BLaER1 treated with 17β-estradiol and CSF1 and Interleukin-3, amounts not matched to agents 10 nM and 100 nM (cell line): ENCODE results near the gene ZNF622.

Experiments
- H3K27ac ChIP-seq, 11 experiments: shearing (Covaris generic); formaldehyde crosslinking; 2 replicates each; pipeline ENCODE4 v1.8.1; 2022
- H3K27me3 ChIP-seq, 11 experiments: shearing (Covaris generic); formaldehyde crosslinking; 2 replicates each; pipeline ENCODE4 v1.8.1; 2022
- H3K36me3 ChIP-seq, 11 experiments: shearing (Covaris generic); formaldehyde crosslinking; 2 replicates each; pipeline ENCODE4 v1.8.1; 2022
- H3K4me1 ChIP-seq, 10 experiments: shearing (Covaris generic); formaldehyde crosslinking; 2 replicates each; pipeline ENCODE4 v1.8.1; 2022
- H3K4me2 ChIP-seq, 11 experiments: shearing (Covaris generic); formaldehyde crosslinking; 2 replicates each; pipeline ENCODE4 v1.8.1; 2022
- H3K4me3 ChIP-seq, 10 experiments: shearing (Covaris generic); formaldehyde crosslinking; 2 replicates each; pipeline ENCODE4 v1.8.1; 2022
- H3K9ac ChIP-seq, 11 experiments: shearing (Covaris generic); formaldehyde crosslinking; 2 replicates each; pipeline ENCODE4 v1.8.1; 2022
- H3K9me3 ChIP-seq, 11 experiments: shearing (Covaris generic); formaldehyde crosslinking; replicated peaks in 1 of 11; 2 replicates each; pipeline ENCODE4 v1.8.1; 2022
- H4K20me1 ChIP-seq, 11 experiments: shearing (Covaris generic); formaldehyde crosslinking; 2 replicates each; pipeline ENCODE4 v1.8.1; 2022
- Cebpa-rat ChIP-seq, 11 experiments: shearing (Covaris generic); IDR thresholded peaks; 2 replicates each; pipeline ENCODE4 v1.8.1; 2022

Gene ZNF622

DNA sequence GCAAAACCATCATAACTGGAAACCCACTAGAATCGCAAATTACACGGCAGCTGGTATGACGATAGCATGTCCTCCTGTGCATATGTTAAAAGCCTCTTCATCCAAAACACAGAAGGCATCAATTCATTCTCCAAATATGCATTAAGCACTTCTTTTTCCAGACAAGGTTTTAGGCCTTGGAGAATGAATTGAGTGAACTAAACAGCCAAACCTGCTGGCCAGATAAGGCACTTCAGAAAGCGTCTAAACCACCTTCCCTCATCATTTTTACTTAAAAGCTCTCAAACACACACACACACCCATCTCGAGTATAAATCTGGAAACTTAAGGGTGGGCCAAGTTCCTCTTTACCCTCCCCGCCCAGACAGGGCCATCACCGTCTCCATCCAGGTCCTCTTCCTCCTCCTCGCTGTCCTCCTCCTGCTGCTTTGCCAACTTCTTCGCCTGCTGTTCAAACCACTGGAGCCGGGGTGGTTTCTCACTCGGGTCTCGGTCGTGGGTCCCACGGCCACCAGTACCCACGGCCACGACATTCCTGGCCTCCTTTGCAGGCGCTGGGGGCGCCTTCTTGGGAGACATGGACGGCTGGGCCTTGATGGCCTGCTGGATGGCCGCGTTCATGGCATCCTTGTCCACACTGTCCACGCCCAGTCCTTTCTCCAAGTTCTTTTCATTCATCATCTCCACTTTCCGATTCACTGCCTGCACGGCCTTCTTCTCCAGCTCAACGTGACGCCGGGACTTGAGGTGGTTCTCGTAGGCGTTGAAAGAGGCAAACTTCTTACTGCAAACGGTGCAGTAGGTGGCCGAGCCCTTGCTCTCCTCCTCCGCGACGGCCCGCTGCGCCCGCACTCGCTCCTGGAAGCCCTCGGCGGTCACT, 696 bp downstream of the ZNF622 start:
- TF ChIP-seq Cebpa-rat (IDR thresholded peaks at IDR 0.05), result no peak
- peaks cover 39 to 51% (median 43%) of the 10 kb centered on the region in 11 experiments for H3K36me3 ChIP-seq
- peak overlapping the region; percentile 84 to 98 (median 95) for H3K4me2 ChIP-seq
- H3K27ac ChIP-seq, result peak overlapping the region; percentile 85 to 95 (median 89)
- H3K4me3 ChIP-seq, result peak overlapping the region; percentile 75 to 99 (median 96)
- peak overlapping the region; percentile 85 to 96 (median 93) for H3K9ac ChIP-seq
- H3K27me3 ChIP-seq, result no peaks in the 10 kb centered on the region
- peaks cover 42 to 56% (median 53%) of the 10 kb centered on the region in 11 experiments for H4K20me1 ChIP-seq
- H3K4me1 ChIP-seq, result peaks cover 54 to 70% (median 62%) of the 10 kb centered on the region in 10 experiments
- H3K9me3 ChIP-seq, result no peaks in the 10 kb centered on the region

DNA sequence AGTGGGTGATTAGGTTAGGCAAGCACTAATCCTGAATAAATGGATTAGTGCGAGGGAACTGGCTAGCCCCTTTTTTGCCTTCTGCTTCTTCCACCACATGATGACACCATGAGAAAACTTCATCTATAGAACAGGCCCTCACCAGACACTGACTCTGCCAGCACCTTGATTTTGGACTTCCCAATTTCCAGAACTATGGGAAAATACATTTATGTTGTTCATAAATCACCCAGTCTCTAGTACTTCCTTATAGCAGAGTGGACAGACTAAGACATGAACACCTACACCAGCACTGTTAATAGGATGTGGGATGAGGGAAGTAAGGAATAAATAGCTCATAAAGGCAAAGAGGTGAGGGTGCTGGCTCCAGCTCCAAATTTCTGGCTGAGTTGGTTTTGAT, 1.4 kb downstream of the ZNF622 start:
- Histone ChIP-seq H3K27ac (peak overlapping the region in 4 of 11 experiments; percentile 88 to 95 (median 89); a peak in 6 of 22 replicates), H3K4me3 (peak overlapping the region; percentile 75 to 99 (median 96)), H3K4me1 (peaks cover 54 to 76% (median 63%) of the 10 kb centered on the region in 10 experiments)

DNA sequence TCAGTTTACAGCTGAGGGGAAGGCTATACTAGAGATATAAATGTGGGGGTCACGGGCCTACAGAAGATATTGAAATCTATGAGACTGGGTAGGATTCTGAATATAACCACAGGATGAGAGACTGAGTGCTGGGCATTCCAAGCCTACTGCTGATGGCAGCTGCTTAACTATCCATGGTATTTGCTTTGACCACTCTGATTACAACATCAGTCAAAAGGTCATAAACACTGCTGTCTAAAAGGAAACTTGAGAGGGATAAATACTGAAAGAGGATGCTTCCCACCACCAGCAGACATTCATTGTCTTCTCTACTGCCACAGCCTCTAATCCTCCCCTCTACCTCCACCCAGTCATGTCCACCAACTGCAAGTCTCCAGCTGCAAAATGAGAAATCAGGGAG, 3.8 kb downstream of the ZNF622 start:
- peak overlapping the region; percentile 84 to 98 (median 95) for H3K4me2 ChIP-seq
- TF ChIP-seq Cebpa-rat (IDR thresholded peaks at IDR 0.05), result no peak
- peaks cover 73 to 87% (median 85%) of the 10 kb centered on the region in 11 experiments for H4K20me1 ChIP-seq
- H3K4me1 ChIP-seq, result peaks cover 41 to 83% (median 49%) of the 10 kb centered on the region in 10 experiments
- peaks cover 62 to 75% (median 71%) of the 10 kb centered on the region in 11 experiments for H3K36me3 ChIP-seq
- no peaks in the 10 kb centered on the region for H3K9me3 ChIP-seq
- 0 out of 22 replicates have a peak overlapping the region, but pooled peaks of 2 of the 11 experiments have one; percentile 23 to 27 for H3K9ac ChIP-seq
- no peaks in the 10 kb centered on the region for H3K27me3 ChIP-seq
- H3K27ac ChIP-seq, result no peak overlapping the region
- no peak overlapping the region; a peak in 1 of 20 replicates for H3K4me3 ChIP-seq

More for the DNA sequence above, 1.4 kb downstream of the ZNF622 start:
- Histone ChIP-seq H4K20me1 (peaks cover 49 to 63% (median 60%) of the 10 kb centered on the region in 11 experiments), H3K9me3 (no peaks in the 10 kb centered on the region), H3K4me2 (peak overlapping the region; percentile 84 to 98 (median 95)), H3K36me3 (peaks cover 42 to 52% (median 47%) of the 10 kb centered on the region in 11 experiments), H3K27me3 (no peaks in the 10 kb centered on the region), H3K9ac (peak overlapping the region; percentile 85 to 96 (median 93))
- no peak for TF ChIP-seq Cebpa-rat (IDR thresholded peaks at IDR 0.05)

DNA sequence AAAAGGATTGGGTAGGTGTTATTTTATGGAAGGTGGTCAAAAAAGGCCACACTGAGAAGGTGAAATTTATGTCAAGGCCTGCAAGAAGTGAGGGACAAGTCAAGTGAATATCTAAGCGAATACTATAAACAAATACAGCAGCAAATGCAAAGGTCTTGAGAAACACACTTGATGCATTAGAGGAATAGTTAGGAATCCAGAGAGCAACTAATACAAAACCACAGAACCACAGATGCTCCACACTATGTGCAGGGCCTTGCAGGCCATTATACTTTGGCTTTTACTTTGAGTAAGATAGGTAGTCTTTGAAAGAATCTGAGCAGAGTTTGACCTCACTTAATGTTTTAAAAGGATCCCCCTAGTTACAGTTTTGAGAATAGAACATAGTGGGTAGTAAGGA, 4.6 kb downstream of the ZNF622 start:
- H3K36me3 ChIP-seq, result peaks cover 70 to 83% (median 78%) of the 10 kb centered on the region in 11 experiments

DNA sequence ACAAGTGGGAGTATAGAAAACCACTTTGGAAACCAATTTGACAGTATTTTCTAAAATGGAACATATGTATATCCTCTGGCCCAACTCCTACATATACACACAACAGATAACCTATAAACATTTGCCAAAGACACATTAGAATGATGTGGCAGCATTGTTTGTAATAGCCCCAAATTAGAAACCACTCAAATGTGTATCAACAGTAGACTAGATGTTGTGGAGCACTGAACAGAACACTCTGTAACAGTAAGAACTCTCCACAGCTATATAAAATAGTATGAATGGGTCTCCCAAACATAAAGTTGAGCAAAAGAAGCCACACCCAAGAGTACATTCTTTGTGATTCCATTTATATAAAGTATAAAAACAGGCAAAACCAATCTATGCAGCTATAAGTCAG, 6.1 kb downstream of the ZNF622 start:
- Histone ChIP-seq H3K9ac (no peak overlapping the region), H3K4me1 (peaks cover 44 to 100% (median 49%) of the 10 kb centered on the region in 10 experiments), H3K4me3 (no peak overlapping the region), H3K27me3 (no peaks in the 10 kb centered on the region), H3K9me3 (no peaks in the 10 kb centered on the region), H3K36me3 (peaks cover 86 to 98% (median 93%) of the 10 kb centered on the region in 11 experiments), H4K20me1 (peaks cover 93 to 100% (median 100%) of the 10 kb centered on the region in 11 experiments), H3K27ac (no peak overlapping the region), H3K4me2 (peak overlapping the region in 2 of 11 experiments; percentile 35 to 95; a peak in 3 of 22 replicates)
- TF ChIP-seq Cebpa-rat (IDR thresholded peaks at IDR 0.05), result no peak

More for the DNA sequence above, 4.6 kb downstream of the ZNF622 start:
- peak overlapping the region in 9 of 11 experiments; percentile 88 to 98 (median 96); a peak in 14 of 22 replicates for H3K4me2 ChIP-seq
- peak overlapping the region in 2 of 11 experiments; percentile 49 to 52; a peak in 2 of 22 replicates for H3K9ac ChIP-seq
- no peaks in the 10 kb centered on the region for H3K9me3 ChIP-seq
- no peak overlapping the region for H3K27ac ChIP-seq
- H4K20me1 ChIP-seq, result peaks cover 79 to 95% (median 92%) of the 10 kb centered on the region in 11 experiments
- H3K4me3 ChIP-seq, result no peak overlapping the region; a peak in 1 of 20 replicates
- TF ChIP-seq Cebpa-rat (IDR thresholded peaks at IDR 0.05), result no peak
- no peaks in the 10 kb centered on the region for H3K27me3 ChIP-seq
- H3K4me1 ChIP-seq, result peaks cover 38 to 86% (median 47%) of the 10 kb centered on the region in 10 experiments

DNA sequence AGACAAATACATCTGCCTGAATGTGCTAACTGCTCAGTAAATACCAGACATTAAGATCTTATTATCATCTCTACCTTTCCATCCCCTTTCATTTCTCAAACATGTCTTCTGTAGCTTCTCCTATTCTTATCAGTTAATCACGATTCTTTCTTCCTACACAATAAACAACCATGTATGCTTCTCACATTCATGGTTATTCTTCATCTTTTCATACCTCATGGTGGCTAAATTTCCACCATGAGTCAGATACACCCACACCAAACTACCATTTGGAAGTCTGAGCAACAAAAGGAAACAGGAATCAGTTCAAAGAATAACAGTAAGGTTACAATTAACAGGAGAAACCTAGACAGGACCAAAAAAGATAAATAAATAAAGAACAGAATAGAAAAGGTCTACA, 7.7 kb downstream of the ZNF622 start:
- TF ChIP-seq Cebpa-rat (IDR thresholded peaks at IDR 0.05), result no peak
- H3K9ac ChIP-seq, result peak overlapping the region in 2 of 11 experiments; percentile 46 to 58; a peak in 3 of 22 replicates
- peak overlapping the region in 3 of 11 experiments; percentile 3 to 95 (median 34); a peak in 5 of 22 replicates for H3K4me2 ChIP-seq
- peak overlapping the region in 3 of 11 experiments; percentile 70 to 81 (median 75); a peak in 3 of 22 replicates for H3K27ac ChIP-seq
- peaks cover 87 to 100% (median 97%) of the 10 kb centered on the region in 11 experiments for H3K36me3 ChIP-seq
- H3K9me3 ChIP-seq, result no peaks in the 10 kb centered on the region
- peaks cover 86 to 100% (median 97%) of the 10 kb centered on the region in 11 experiments for H4K20me1 ChIP-seq
- peaks cover 28 to 87% (median 34%) of the 10 kb centered on the region in 10 experiments for H3K4me1 ChIP-seq
- no peaks in the 10 kb centered on the region for H3K27me3 ChIP-seq
- no peak overlapping the region for H3K4me3 ChIP-seq

DNA sequence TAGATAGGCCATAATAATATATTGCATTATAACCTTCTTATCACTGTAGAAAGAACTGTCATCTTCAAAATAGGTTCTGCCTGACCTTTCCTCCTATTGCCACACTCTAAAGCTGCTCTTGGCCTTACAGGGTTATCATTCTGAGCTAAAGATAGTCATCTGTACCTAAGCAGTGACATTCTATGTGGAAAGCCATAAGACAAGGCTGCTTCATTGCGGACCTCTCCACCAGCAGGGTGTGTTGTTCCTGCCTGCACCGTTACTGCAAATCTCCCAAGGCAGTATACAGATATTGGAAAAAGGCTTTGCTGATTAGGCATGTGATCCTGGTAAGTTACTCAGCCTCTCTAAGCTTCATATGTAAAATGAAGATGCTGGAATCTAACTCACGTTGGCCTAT, 8.1 kb downstream of the ZNF622 start:
- Histone ChIP-seq H4K20me1 (peaks cover 83 to 100% (median 96%) of the 10 kb centered on the region in 11 experiments), H3K4me2 (peak overlapping the region in 3 of 11 experiments; percentile 3 to 95 (median 34); a peak in 5 of 22 replicates), H3K9ac (peak overlapping the region in 2 of 11 experiments; percentile 46 to 58; a peak in 4 of 22 replicates), H3K36me3 (peaks cover 87 to 100% (median 97%) of the 10 kb centered on the region in 11 experiments), H3K9me3 (no peaks in the 10 kb centered on the region), H3K27ac (peak overlapping the region in 3 of 11 experiments; percentile 70 to 81 (median 75); a peak in 3 of 22 replicates), H3K27me3 (no peaks in the 10 kb centered on the region), H3K4me1 (peaks cover 24 to 83% (median 30%) of the 10 kb centered on the region in 10 experiments), H3K4me3 (no peak overlapping the region)
- TF ChIP-seq Cebpa-rat (IDR thresholded peaks at IDR 0.05), result no peak

DNA sequence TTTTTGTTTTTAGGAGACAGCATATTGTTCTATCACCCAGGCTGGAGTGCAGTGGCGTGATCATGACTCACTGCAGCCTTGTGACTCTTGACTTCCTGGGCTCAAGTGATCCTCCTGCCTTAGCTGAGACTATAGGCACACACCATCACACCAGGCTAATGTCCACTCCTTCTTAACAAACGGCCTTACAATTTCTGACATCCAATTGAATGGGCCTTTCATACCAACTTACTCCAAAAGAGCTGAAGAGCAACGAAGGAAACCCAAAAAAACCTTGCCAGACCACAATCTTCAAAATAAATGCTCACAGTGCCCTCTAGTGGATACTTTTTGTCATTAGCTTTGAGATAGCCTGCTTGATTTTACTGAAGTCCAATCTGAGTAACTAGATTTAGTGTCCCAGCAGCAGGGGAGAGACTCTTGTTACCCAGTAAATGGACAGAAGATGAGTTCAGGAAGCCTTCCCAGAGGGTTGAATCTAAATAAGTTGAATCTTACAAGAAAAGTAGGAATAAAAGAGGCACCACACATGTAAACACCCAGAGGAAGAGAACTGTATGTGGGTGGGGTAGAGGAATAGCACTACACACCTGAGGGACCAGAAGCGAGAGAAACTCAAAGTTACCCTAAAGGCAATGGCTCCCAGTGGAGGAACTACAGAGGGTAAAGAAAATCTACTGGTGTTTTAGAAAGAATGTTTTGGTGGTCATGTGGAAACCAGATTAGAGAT, 9.3 kb downstream of the ZNF622 start:
- no peak overlapping the region for H3K4me3 ChIP-seq
- H3K9ac ChIP-seq, result peak overlapping the region in 4 of 11 experiments; percentile 9 to 60 (median 52); a peak in 5 of 22 replicates
- H3K36me3 ChIP-seq, result peaks cover 87 to 100% (median 97%) of the 10 kb centered on the region in 11 experiments
- H3K9me3 ChIP-seq, result no peaks in the 10 kb centered on the region
- no peak for TF ChIP-seq Cebpa-rat (IDR thresholded peaks at IDR 0.05)
- peak overlapping the region in 6 of 11 experiments; percentile 7 to 81 (median 69); a peak in 12 of 22 replicates for H3K27ac ChIP-seq
- peak overlapping the region in 9 of 11 experiments; percentile 9 to 95 (median 32); a peak in 13 of 22 replicates for H3K4me2 ChIP-seq
- H3K4me1 ChIP-seq, result peaks cover 13 to 72% (median 18%) of the 10 kb centered on the region in 10 experiments
- peaks cover 74 to 100% (median 88%) of the 10 kb centered on the region in 11 experiments for H4K20me1 ChIP-seq
- no peaks in the 10 kb centered on the region for H3K27me3 ChIP-seq
